GM23248 (cell line): ENCODE results near the gene SYNE3. TPM values are rescaled to one million over a fixed set of nuclear protein-coding genes. Genes with fewer than 3 reads are reported as not detected.

Experiments used
- DNase-seq: peaks from one replicate; pipeline ENCODE4 v3.0.0-alpha.2; 2015
- H2AFZ ChIP-seq: fragments of 200-600 bp; sonication (generic); 2 replicates; pipeline ENCODE4 v1.6.1; 2016; ENCODE audit warnings: antibody characterized with exemption
- H3F3A ChIP-seq: fragments of 200-600 bp; sonication (generic); 2 replicates; pipeline ENCODE4 v1.6.1; 2016; ENCODE audit warnings: mild to moderate bottlenecking, antibody characterized with exemption, mixed run types; ENCODE audit not compliant: insufficient read depth
- H3K27ac ChIP-seq: fragments of 200-600 bp; sonication (generic); 2 replicates; pipeline ENCODE4 v1.5.1; 2016; ENCODE audit warnings: mild to moderate bottlenecking
- H3K27me3 ChIP-seq: fragments of 200-600 bp; sonication (generic); replicated peaks from 2 replicates; pipeline ENCODE4 v1.6.1; 2016; ENCODE audit warnings: mild to moderate bottlenecking; ENCODE audit not compliant: insufficient read depth
- H3K36me3 ChIP-seq: fragments of 200-600 bp; sonication (generic); 2 replicates; pipeline ENCODE4 v1.6.1; 2016; ENCODE audit warnings: low read depth, mild to moderate bottlenecking
- H3K4me1 ChIP-seq: fragments of 200-600 bp; sonication (generic); 2 replicates; pipeline ENCODE4 v1.6.1; 2016; ENCODE audit warnings: mild to moderate bottlenecking; ENCODE audit not compliant: insufficient read depth
- H3K4me2 ChIP-seq: fragments of 200-600 bp; sonication (generic); one replicate; pipeline ENCODE4 v1.6.1; 2016; ENCODE audit warnings: mild to moderate bottlenecking; ENCODE audit not compliant: unreplicated experiment
- H3K4me3 ChIP-seq: fragments of 200-600 bp; sonication (generic); 2 replicates; pipeline ENCODE4 v1.5.1; 2016; ENCODE audit warnings: mild to moderate bottlenecking
- H3K79me2 ChIP-seq: fragments of 200-600 bp; sonication (generic); 2 replicates; pipeline ENCODE4 v1.6.1; 2016; ENCODE audit warnings: mild to moderate bottlenecking; ENCODE audit not compliant: insufficient read depth
- H3K9ac ChIP-seq: fragments of 200-600 bp; sonication (generic); 2 replicates; pipeline ENCODE4 v1.6.1; 2016; ENCODE audit warnings: mild to moderate bottlenecking
- H3K9me2 ChIP-seq: fragments of 200-600 bp; sonication (generic); 2 replicates; pipeline ENCODE4 v1.6.1; 2016; ENCODE audit warnings: mixed run types, mild to moderate bottlenecking, moderate library complexity; ENCODE audit not compliant: insufficient read depth
- H3K9me3 ChIP-seq: fragments of 200-600 bp; sonication (generic); one replicate; pipeline ENCODE4 v1.6.1; 2017; ENCODE audit warnings: low read depth
- H4K20me1 ChIP-seq: fragments of 200-600 bp; sonication (generic); 2 replicates; pipeline ENCODE4 v1.6.0; 2016; ENCODE audit not compliant: insufficient read depth
- EZH2 ChIP-seq: fragments of 200-600 bp; sonication (generic); IDR thresholded peaks from 2 replicates; pipeline ENCODE4 v1.6.1; 2018; ENCODE audit warnings: antibody characterized with exemption, mild to moderate bottlenecking; ENCODE audit not compliant: insufficient read depth, poor library complexity, severe bottlenecking
- EZH2phosphoT487 ChIP-seq: fragments of 200-600 bp; sonication (generic); IDR thresholded peaks from 2 replicates; pipeline ENCODE4 v1.6.1; 2018; ENCODE audit warnings: antibody characterized with exemption, moderate library complexity, mild to moderate bottlenecking, low read depth; ENCODE audit not compliant: insufficient read depth
- WGBS, 2 experiments: methylation state at CpG; one replicate each; pipeline ENCODE4 v1.1.6; 2015 to 2017; ENCODE audit warnings: low lambda C conversion rate in 2 of 2, low coverage in 1 of 2; ENCODE audit errors: missing lambda C conversion rate in 2 of 2; 5-methylcytosine and 5-hydroxymethylcytosine counted together
- in situ Hi-C: fragments of 300-500 bp; cut with MboI; formaldehyde crosslinking; loops from 2 replicates; pipeline ENCODE4 v1.15.0; 2020
- polyA plus RNA-seq: library from polyadenylated mRNA; unstranded; fragments of >200 nt; fragmentation: Nextera tagmentation; extraction: Ambion mirVana; gene quantifications from 2 replicates; pipeline ENCODE4 v1.2.1, GENCODE V29; 2016
- total RNA-seq: library from RNA; depleted of rRNA; stranded (reverse); fragments of >200 nt; shearing (Covaris generic); gene quantifications from 2 replicates; pipeline ENCODE4 v1.2.3, GENCODE V29; 2014

Gene SYNE3
- total and polyA plus RNA-seq, 2 experiments from 2014 or later: 1.2 to 4.8 TPM

GRCh38 chr14:95523051-95523814 is 6.8 kb upstream of the SYNE3 start:
- no peak for TF ChIP-seq EZH2
- TF ChIP-seq EZH2phosphoT487: no peak
- DNase-seq: no peak
- peak overlapping the region; percentile 30; the same call in 1 of the 2 replicates for H3K9ac ChIP-seq
- no peak overlapping the region for H2AFZ ChIP-seq
- H3K9me2 ChIP-seq: no peaks in the 10 kb centered on the region
- H3K27me3 ChIP-seq: no peaks in the 10 kb centered on the region
- no peaks in the 10 kb centered on the region for H4K20me1 ChIP-seq
- no peak overlapping the region for H3K4me3 ChIP-seq
- no peaks in the 10 kb centered on the region for H3K9me3 ChIP-seq
- H3K79me2 ChIP-seq: peaks cover 21% of the 10 kb centered on the region
- peaks cover 55% of the 10 kb centered on the region for H3K4me1 ChIP-seq
- H3K4me2 ChIP-seq: no peak overlapping the region
- H3K27ac ChIP-seq: peak overlapping the region; percentile 59
- H3K36me3 ChIP-seq: no peaks in the 10 kb centered on the region
- H3F3A ChIP-seq: peaks cover 31% of the 10 kb centered on the region
- in situ Hi-C loops: no loop called here
- 90% methylated on average over 12 of the region's 12 CpGs for WGBS, 2 experiments

GRCh38 chr14:95522556-95522955 is 6.1 kb upstream of the SYNE3 start:
- 95 to 96% methylated on average over 4 of the region's 4 CpGs for WGBS, 2 experiments
- H3K27ac ChIP-seq: no peak overlapping the region
- H3K27me3 ChIP-seq: no peaks in the 10 kb centered on the region
- H3F3A ChIP-seq: peaks cover 35% of the 10 kb centered on the region
- H3K4me1 ChIP-seq: peaks cover 54% of the 10 kb centered on the region
- H4K20me1 ChIP-seq: no peaks in the 10 kb centered on the region
- TF ChIP-seq EZH2phosphoT487 (no peak), EZH2 (no peak)
- H3K79me2 ChIP-seq: peaks cover 15% of the 10 kb centered on the region
- H3K36me3 ChIP-seq: no peaks in the 10 kb centered on the region
- in situ Hi-C loops: no loop called here
- no peak for DNase-seq
- no peak overlapping the region for H3K4me3 ChIP-seq
- no peaks in the 10 kb centered on the region for H3K9me3 ChIP-seq
- H3K9me2 ChIP-seq: no peaks in the 10 kb centered on the region
- no peak overlapping the region for H3K9ac ChIP-seq
- H3K4me2 ChIP-seq: no peak overlapping the region
- no peak overlapping the region for H2AFZ ChIP-seq

- no peak for DNase-seq
- no peaks in the 10 kb centered on the region for H4K20me1 ChIP-seq
- H3K36me3 ChIP-seq: no peaks in the 10 kb centered on the region
- in situ Hi-C loops: no loop called here
- WGBS, 2 experiments: 96 to 97% methylated on average over 11 of the region's 11 CpGs
- peaks cover 56% of the 10 kb centered on the region for H3K4me1 ChIP-seq
- no peak overlapping the region for H3K27ac ChIP-seq
- no peak overlapping the region for H3K4me3 ChIP-seq
- no peak overlapping the region for H3K4me2 ChIP-seq
- no peaks in the 10 kb centered on the region for H3K9me3 ChIP-seq
- no peak for TF ChIP-seq EZH2
- no peak overlapping the region for H2AFZ ChIP-seq
- H3F3A ChIP-seq: peaks cover 37% of the 10 kb centered on the region
- H3K9me2 ChIP-seq: no peaks in the 10 kb centered on the region
- no peak overlapping the region for H3K9ac ChIP-seq
- no peaks in the 10 kb centered on the region for H3K27me3 ChIP-seq
- H3K79me2 ChIP-seq: peaks cover 14% of the 10 kb centered on the region
Observed at GRCh38 chr14:95522116-95522515, 5.7 kb upstream of the SYNE3 start.

- in situ Hi-C loops: no loop called here
- WGBS, 2 experiments: 93 to 95% methylated on average over 4 of the region's 4 CpGs
- H3K9me3 ChIP-seq: no peaks in the 10 kb centered on the region
- peaks cover 6% of the 10 kb centered on the region for H3K79me2 ChIP-seq
- no peaks in the 10 kb centered on the region for H3K36me3 ChIP-seq
- no peaks in the 10 kb centered on the region for H3K27me3 ChIP-seq
- H3F3A ChIP-seq: peaks cover 32% of the 10 kb centered on the region
- peaks cover 53% of the 10 kb centered on the region for H3K4me1 ChIP-seq
- no peak overlapping the region for H3K4me3 ChIP-seq
- TF ChIP-seq EZH2phosphoT487 (no peak), EZH2 (no peak)
- no peak overlapping the region for H3K4me2 ChIP-seq
- no peak overlapping the region for H3K27ac ChIP-seq
- H3K9ac ChIP-seq: no peak overlapping the region
- H3K9me2 ChIP-seq: no peaks in the 10 kb centered on the region
- no peak for DNase-seq
- no peaks in the 10 kb centered on the region for H4K20me1 ChIP-seq
- H2AFZ ChIP-seq: no peak overlapping the region
Observed at GRCh38 chr14:95521001-95521400, 4.6 kb upstream of the SYNE3 start.
